ENCODE measurements around the gene OR10G7. TPM values are rescaled to one million over a fixed set of nuclear protein-coding genes. Genes with fewer than 3 reads are reported as not detected.

OR10G7 gene, protein sequence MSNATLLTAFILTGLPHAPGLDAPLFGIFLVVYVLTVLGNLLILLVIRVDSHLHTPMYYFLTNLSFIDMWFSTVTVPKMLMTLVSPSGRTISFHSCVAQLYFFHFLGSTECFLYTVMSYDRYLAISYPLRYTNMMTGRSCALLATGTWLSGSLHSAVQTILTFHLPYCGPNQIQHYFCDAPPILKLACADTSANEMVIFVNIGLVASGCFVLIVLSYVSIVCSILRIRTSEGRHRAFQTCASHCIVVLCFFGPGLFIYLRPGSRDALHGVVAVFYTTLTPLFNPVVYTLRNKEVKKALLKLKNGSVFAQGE
- not detected for total RNA-seq
- long read RNA-seq, donor 1: 0 reads
- long read RNA-seq, donor 2: 0 reads

DNA sequence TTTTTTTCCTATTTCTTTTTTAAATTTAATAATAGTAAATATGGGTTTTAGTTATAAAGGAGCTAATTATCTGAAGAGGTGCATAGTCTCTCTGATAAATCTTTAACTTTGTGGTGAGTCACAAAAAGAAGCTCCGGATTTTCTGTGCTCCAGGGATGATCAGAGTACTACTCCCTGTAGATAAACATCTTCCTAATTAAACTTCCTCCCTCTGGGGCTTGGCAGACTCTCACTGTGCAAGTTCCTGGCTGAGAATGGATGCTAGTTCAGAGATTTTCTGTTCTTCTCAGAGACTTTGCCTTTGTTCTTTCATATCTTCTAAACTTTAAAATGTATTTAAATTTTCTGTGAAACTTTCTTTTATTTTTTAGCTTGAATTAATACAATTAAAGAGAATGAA lies at the start of gene OR10G7:
TSS of gene OR10G7 (minus strand) at position 72 of the 400 bp plus-strand sequence. CDS start 2,324 bp downstream, outside the sequence.
- ATAC-seq: no peak
- TF ChIP-seq, protein P1, sequence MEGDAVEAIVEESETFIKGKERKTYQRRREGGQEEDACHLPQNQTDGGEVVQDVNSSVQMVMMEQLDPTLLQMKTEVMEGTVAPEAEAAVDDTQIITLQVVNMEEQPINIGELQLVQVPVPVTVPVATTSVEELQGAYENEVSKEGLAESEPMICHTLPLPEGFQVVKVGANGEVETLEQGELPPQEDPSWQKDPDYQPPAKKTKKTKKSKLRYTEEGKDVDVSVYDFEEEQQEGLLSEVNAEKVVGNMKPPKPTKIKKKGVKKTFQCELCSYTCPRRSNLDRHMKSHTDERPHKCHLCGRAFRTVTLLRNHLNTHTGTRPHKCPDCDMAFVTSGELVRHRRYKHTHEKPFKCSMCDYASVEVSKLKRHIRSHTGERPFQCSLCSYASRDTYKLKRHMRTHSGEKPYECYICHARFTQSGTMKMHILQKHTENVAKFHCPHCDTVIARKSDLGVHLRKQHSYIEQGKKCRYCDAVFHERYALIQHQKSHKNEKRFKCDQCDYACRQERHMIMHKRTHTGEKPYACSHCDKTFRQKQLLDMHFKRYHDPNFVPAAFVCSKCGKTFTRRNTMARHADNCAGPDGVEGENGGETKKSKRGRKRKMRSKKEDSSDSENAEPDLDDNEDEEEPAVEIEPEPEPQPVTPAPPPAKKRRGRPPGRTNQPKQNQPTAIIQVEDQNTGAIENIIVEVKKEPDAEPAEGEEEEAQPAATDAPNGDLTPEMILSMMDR (IDR thresholded peaks at IDR 0.05): no peak

DNA sequence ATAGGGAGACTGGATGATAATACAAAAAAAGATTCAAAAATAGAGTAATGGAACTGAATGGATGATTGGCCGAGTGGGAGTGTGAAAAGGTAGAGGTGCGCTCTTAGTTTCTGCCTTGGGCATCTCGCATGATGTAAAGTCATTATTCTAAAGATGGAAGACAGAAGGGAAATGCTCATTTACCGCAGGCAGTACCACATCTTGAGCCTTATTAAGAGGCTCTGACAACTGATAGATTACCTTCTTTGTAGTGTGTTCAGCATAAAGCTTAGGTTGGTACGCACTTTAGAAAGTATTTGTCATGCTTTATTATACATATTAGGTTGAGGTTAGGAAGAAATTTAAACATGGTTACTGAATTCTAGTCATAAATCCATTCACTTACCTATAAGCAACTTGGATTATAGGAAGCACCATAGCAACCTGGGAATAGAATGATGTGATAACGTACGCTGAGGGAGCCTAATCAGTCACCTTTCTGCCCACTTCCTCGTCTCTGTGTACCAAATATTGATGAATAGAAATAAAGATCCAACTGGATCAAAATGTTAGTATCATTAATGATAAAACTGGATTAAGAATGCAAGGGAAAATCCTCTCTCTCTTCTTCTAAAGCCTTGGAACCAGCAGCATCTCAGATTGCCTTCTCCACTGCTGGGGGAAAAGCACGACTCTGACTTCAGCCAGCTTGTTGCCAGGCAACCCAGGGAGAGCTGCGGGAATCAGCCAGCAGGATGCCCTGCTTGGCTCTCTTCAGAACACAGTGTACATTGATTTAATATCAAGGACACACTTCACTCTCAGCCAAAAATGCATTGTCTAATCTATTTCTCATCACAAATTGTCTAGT lies 45.1 kb upstream of the OR10G7 start:
- ATAC-seq (no peak), DNase-seq (no peak)
- Histone ChIP-seq H3K36me3 (ENCODE audit: low read depth) (no peaks in the 10 kb centered on the region), H3K9me3 (no peaks in the 10 kb centered on the region), H3K4me3 (no peak overlapping the region), H3K4me1 (ENCODE audit: low read depth) (no peaks in the 10 kb centered on the region)
- TF ChIP-seq, protein P1 (IDR thresholded peaks at IDR 0.05): no peak
- intact Hi-C loops (cut with DNase I, micrococcal nuclease): no loop called here

More for the DNA sequence above, at the start of gene OR10G7:
- no peaks in the 10 kb centered on the region for H3K9me3 ChIP-seq
- H3K36me3 ChIP-seq (ENCODE audit: low read depth): no peaks in the 10 kb centered on the region
- intact Hi-C loops (cut with DNase I, micrococcal nuclease): no loop called here
- no peak within 1 kb of the TSS for H3K4me3 ChIP-seq
- H3K4me1 ChIP-seq (ENCODE audit: low read depth): no peaks in the 10 kb centered on the region
- DNase-seq: no peak

DNA sequence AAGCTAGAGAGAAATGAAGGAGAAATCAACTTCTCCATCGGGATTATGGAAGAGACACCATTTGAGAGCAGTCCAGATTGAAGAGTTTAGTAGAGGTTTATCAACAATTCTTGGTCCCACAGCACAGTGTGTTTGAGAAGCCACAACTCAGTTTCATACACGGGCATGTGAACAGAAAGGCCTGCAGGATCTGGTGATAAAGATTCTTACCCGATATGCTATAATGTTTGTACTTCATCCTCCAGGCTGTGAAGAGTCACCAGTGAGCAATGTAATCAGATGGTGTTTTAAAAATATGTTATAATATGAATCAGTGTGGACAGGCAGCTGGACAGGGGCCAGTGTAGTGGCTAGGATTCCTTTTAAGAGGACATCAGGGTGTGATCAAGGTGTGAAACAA lies 44.5 kb upstream of the OR10G7 start:
- H3K36me3 ChIP-seq (ENCODE audit: low read depth): no peaks in the 10 kb centered on the region
- intact Hi-C loops (cut with DNase I, micrococcal nuclease): no loop called here
- H3K4me1 ChIP-seq (ENCODE audit: low read depth): no peaks in the 10 kb centered on the region
- TF ChIP-seq, protein P1 (IDR thresholded peaks at IDR 0.05): no peak
- H3K4me3 ChIP-seq: no peak overlapping the region
- ATAC-seq: no peak
- no peak for DNase-seq
- no peaks in the 10 kb centered on the region for H3K9me3 ChIP-seq

DNA sequence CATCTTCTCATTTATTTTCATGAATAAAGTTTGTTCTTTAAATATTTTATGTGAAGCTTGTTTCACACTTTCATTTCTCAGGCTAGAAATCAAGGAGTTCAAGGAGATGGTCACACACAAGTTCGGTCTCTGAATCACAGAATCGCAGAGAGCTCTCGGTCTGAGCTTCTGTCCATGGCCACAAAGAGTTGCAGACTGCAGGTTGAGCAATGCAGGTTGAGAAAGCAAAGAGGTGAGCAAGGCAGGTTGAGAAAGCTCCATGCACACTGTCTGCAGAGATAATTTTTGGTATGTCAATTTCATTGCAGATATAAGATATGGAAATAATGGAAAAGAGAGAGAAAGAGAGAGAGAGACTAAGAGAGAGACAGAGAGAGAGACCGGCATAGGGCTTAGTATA lies 41.2 kb upstream of the OR10G7 start:
- Histone ChIP-seq H3K36me3 (ENCODE audit: low read depth) (no peaks in the 10 kb centered on the region), H3K4me3 (no peak overlapping the region), H3K9me3 (no peaks in the 10 kb centered on the region), H3K4me1 (ENCODE audit: low read depth) (no peaks in the 10 kb centered on the region)
- DNase-seq: no peak
- TF ChIP-seq, protein P1 (IDR thresholded peaks at IDR 0.05): no peak
- no peak for ATAC-seq
- intact Hi-C loops (cut with DNase I, micrococcal nuclease): no loop called here

DNA sequence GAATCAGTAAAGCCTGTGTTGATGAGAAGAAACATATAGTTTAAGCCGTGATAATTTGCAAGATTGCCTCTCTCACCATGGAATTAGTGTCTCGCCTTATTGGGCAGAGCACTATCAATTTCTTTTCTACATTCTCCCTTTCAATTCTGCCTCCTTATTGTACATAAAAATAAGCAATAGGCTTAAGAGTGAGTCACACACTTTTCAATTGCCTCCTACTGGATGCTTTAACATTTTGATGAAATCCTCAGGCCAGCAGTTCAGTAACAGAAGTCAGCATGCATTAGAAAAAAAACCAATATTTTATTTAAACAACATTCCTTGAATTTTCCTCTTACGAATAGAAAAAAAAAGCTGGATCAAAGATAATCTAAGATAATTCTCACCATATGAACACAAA lies 40.4 kb upstream of the OR10G7 start:
- Histone ChIP-seq H3K4me3 (no peak overlapping the region), H3K36me3 (ENCODE audit: low read depth) (no peaks in the 10 kb centered on the region), H3K9me3 (no peaks in the 10 kb centered on the region), H3K4me1 (ENCODE audit: low read depth) (no peaks in the 10 kb centered on the region)
- DNase-seq (no peak), ATAC-seq (no peak)
- TF ChIP-seq, protein P1 (IDR thresholded peaks at IDR 0.05): no peak
- intact Hi-C loops (cut with DNase I, micrococcal nuclease): no loop called here
